HG03354 (cell line): ENCODE results near the gene OR4N2.
"Not testable (repeated sequence)": the region's sequence is repeated elsewhere in the genome, so short reads cannot be mapped to it uniquely, and the experiment has no call there.

Source experiments
- ATAC-seq: cut with Tn5 transposase; IDR thresholded peaks from one replicate; pipeline ENCODE4 v1.9.1; 2021; ENCODE audit warnings: mild to moderate bottlenecking; ENCODE audit not compliant: unreplicated experiment, poor library complexity, severe bottlenecking

Gene OR4N2

GRCh38 chr14:19828314-19828713, 24.7 kb downstream of the OR4N2 start:
- ATAC-seq = no peak

GRCh38 chr14:19834203-19834848, 30.8 kb downstream of the OR4N2 start:
- ATAC-seq = not testable (repeated sequence)

GRCh38 chr14:19838433-19838832, 34.9 kb downstream of the OR4N2 start:
- no peak for ATAC-seq

GRCh38 chr14:19851365-19851764, 47.8 kb downstream of the OR4N2 start:
- ATAC-seq = no peak

DNA sequence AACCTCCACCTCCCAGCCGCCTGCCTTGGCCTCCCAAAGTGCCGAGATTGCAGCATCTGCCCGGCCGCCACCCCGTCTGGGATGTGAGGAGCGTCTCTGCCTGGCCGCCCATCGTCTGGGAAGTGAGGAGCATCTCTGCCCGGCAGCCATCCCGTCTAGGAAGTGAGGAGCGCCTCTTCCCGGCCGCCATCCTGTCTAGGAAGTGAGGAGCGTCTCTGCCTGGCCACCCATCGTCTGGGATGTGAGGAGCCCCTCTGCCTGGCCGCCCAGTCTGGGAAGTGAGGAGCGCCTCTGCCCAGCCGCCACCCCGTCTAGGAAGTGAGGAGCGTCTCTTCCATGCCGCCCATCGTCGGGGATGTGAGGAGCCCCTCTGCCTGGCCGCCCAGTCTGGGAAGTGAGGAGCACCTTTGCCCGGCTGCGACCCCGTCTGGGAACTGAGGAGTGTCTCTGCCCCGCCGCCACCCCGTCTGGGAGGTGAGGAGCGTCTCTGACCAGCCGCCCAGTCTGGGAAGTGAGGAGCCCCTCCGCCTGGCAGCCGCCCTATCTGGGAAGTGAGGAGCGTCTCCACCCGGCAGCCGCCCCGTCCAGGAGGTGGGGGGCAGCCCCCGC, 62.6 kb downstream of the OR4N2 start:
- not testable (repeated sequence) for ATAC-seq

- ATAC-seq = no peak
Measured at GRCh38 chr14:19873178-19873577, 69.6 kb downstream of the OR4N2 start.

- no peak for ATAC-seq
Measured at GRCh38 chr14:19874842-19875241, 71.3 kb downstream of the OR4N2 start, which contains the start of gene OR4K2. Gene OR4K2 (plus strand): TSS chr14:19875142. CDS start chr14:19876268, 1,126 bp downstream.

GRCh38 chr14:19878029-19878642, 74.6 kb downstream of the OR4N2 start:
- peak; percentile 48 for ATAC-seq
